Ishikawa (cell line): Measurements from ENCODE around the gene CCDC9B.

ENCODE experiments used
- CEBPB ChIP-seq: IDR thresholded peaks from 2 replicates; pipeline ENCODE4 v1.6.1; 2012
- CREB1 ChIP-seq: IDR thresholded peaks from 2 replicates; pipeline ENCODE4 v1.6.1; 2012; ENCODE audit warnings: low read depth
- EGR1 ChIP-seq: IDR thresholded peaks from 2 replicates; pipeline ENCODE4 v1.6.1; 2012
- EP300 ChIP-seq: IDR thresholded peaks from 2 replicates; pipeline ENCODE4 v1.6.1; 2012; ENCODE audit warnings: borderline replicate concordance
- FOXM1 ChIP-seq: IDR thresholded peaks from 2 replicates; pipeline ENCODE4 v1.6.1; 2012; ENCODE audit warnings: low read depth, borderline replicate concordance
- NFIC ChIP-seq: IDR thresholded peaks from 2 replicates; pipeline ENCODE4 v1.6.1; 2012
- RAD21 ChIP-seq: IDR thresholded peaks from 2 replicates; pipeline ENCODE4 v1.6.1; 2012; ENCODE audit warnings: low read depth
- REST ChIP-seq: IDR thresholded peaks from 2 replicates; pipeline ENCODE4 v1.6.1; 2012; ENCODE audit warnings: low read depth, mild to moderate bottlenecking
- TAF1 ChIP-seq: IDR thresholded peaks from 2 replicates; pipeline ENCODE4 v1.6.1; 2012; ENCODE audit warnings: low read depth, mild to moderate bottlenecking
- TCF12 ChIP-seq: IDR thresholded peaks from 2 replicates; pipeline ENCODE4 v1.6.1; 2012; ENCODE audit warnings: low read depth
- TEAD4 ChIP-seq: IDR thresholded peaks from 2 replicates; pipeline ENCODE4 v1.6.1; 2012
- USF1 ChIP-seq: IDR thresholded peaks from 2 replicates; pipeline ENCODE4 v1.6.1; 2012
- YY1 ChIP-seq: IDR thresholded peaks from 2 replicates; pipeline ENCODE4 v1.6.1; 2012; ENCODE audit warnings: low read depth
- ZBTB7A ChIP-seq: IDR thresholded peaks from 2 replicates; pipeline ENCODE4 v1.6.1; 2012; ENCODE audit warnings: low read depth
- TF ChIP-seq, protein P1 (sequence below): IDR thresholded peaks from 2 replicates; pipeline ENCODE4 v1.6.1; 2012

The CCDC9B gene

GRCh38 chr15:40320931-40321371 is 19.8 kb downstream of the CCDC9B start:
- peak; percentile 67 for TF ChIP-seq RAD21
- TF ChIP-seq EP300, result no peak

DNA sequence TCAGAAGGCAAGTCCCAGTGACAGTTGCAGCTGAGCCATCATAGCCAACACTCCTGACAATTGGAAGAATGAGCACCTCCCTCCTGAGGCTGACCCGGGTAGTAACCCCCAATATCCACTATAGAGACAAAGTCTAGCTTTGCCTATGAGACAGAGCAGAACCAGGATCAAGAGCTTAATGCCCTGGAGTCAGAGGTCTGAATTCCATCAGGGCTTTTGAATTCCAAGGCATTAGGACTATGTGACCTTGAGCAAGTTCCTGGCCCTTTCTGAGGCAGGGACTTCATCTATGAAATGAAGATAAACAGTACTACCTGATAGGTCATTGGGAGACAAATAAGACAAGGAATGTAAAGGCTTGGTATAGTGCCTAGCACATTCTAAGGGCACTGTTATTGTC is 20.3 kb downstream of the CCDC9B start:
- TF ChIP-seq YY1 (no peak), ZBTB7A (no peak), USF1 (no peak), EGR1 (no peak), NFIC (no peak), RAD21 (no peak), TCF12 (no peak), EP300 (no peak), FOXM1 (no peak), CEBPB (no peak), REST (no peak), TEAD4 (no peak), CREB1 (no peak), TAF1 (no peak)
- TF ChIP-seq, protein P1, sequence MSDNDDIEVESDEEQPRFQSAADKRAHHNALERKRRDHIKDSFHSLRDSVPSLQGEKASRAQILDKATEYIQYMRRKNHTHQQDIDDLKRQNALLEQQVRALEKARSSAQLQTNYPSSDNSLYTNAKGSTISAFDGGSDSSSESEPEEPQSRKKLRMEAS, result no peak

- TF ChIP-seq EGR1, result no peak
- TF ChIP-seq USF1, result no peak
- TF ChIP-seq RAD21, result no peak
- TF ChIP-seq, protein P1, result no peak
- no peak for TF ChIP-seq REST
- TF ChIP-seq NFIC, result no peak
- TF ChIP-seq CEBPB, result no peak
- no peak for TF ChIP-seq TEAD4
- TF ChIP-seq ZBTB7A, result no peak
- TF ChIP-seq FOXM1, result no peak
- TF ChIP-seq YY1, result no peak
- TF ChIP-seq TAF1, result no peak
- TF ChIP-seq EP300, result no peak
- TF ChIP-seq TCF12, result no peak
- TF ChIP-seq CREB1, result no peak
These were observed 23.2 kb downstream of the CCDC9B start for GRCh38 chr15:40317580-40317979.

DNA sequence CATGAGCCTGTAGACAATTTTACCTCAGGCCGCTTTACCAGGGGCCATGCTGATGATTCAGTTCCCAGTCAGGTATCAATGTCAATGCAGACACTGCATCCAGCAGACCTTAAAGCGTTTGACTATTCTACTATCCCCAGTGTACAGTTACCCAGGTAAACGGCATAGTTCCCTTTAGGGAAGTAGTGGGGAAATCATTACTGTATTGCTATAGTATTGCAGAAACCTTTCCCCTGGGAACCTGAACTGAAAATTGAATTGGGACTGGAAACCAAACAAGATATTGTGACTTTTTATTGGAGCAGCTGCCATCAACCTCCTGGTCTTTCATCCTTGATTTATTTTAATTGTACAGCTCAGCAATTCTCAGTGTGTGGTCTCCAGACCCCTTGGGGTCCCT is 23.8 kb downstream of the CCDC9B start:
- no peak for TF ChIP-seq EGR1

DNA sequence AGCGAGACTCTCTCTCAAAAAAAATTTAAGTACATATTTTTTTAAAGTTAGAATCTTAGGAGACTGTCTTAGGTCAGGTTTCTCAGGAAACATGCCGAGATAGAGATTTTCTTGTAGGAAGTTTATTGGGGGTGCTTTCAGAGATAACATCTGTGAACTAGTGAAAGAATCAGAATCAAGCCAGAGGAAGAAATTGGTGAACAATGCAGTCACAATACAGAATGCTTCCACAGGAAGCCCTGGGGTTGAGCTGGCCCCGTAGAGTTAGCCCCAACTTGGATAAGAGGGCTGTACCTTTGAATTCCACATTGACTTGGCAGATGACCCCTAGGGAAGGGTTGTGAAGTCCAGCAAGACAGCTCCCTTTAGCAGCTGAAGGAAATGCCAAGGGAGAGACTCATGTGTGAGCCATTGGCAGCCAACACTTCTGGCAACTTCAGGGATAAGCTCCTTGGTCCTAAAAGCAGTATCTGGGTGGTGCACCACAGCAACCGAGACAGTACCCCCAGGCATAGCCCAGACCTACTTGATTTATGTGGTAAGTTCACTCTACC is 25.9 kb downstream of the CCDC9B start:
- TF ChIP-seq USF1 (no peak), NFIC (no peak), EGR1 (no peak), REST (no peak), YY1 (no peak), RAD21 (no peak)
